NT2/D1 (cell line): Measurements from ENCODE around the gene ZDHHC7.

Source experiments
- YY1 ChIP-seq: IDR thresholded peaks from 2 replicates; pipeline ENCODE4 v1.6.1; 2011; ENCODE audit not compliant: insufficient read length, insufficient read depth
- ZNF274 ChIP-seq: IDR thresholded peaks from 2 replicates; pipeline ENCODE4 v1.6.1; 2011; ENCODE audit warnings: mild to moderate bottlenecking, low read depth, low read length

DNA sequence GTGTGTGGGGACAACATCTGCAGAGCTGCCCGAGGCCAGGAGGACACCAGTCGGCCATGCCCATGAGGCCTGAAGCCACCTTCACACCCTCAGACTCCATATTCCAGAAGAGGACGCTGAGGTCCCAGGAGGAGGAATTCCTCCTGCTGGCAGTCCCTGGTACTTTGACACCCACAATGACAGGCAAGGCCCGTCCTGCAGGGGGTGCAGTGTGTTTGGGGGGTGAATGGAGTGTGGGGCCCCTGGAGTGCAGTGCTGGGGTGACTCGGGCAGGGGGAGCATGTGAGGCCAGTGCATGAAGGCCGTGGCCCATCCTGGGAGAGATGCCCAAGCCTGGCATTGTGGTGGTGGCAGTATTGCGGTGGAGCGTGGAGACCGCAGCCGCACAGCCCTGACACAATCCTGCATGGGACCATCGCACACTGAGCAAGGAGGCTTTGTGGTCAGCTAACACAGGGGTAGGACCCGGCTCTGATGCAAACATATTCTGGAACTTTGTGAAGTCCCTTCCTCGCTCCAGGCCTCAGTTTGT lies 52.2 kb downstream of the ZDHHC7 start:
- TF ChIP-seq YY1 (no peak), ZNF274 (no peak)
